Stimulated activated CD4-positive, alpha-beta T cell treated with anti-CD3 and anti-CD28 coated beads, Interleukin-4, amount 100 ng/mL, for 24 hours (primary cell): Measurements from ENCODE around the gene OSBPL8.
"Not testable (repeated sequence)": the region's sequence is repeated elsewhere in the genome, so short reads cannot be mapped to it uniquely, and the experiment has no call there.

Experiments
- DNase-seq: peaks from one replicate; pipeline ENCODE4 v3.0.0-alpha.2; 2020

The OSBPL8 gene

DNA sequence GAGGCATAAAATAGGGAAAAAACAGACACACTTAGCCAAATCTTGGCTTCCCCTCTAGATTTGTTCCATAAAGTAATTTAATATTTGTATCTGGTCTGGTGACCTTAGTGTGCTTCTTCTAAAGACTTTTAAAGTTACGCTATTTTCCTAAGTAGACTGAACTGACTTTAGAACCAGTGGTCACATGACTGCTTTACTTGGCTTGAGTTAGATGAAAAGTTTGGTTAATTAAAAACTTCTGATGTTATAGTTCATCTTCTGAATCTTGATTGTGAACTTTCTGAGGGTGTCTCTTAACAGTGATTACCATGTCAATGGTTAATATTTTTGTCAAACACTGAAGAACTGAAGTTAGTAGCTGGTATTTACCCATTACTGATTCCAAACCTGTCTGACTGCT lies 214.0 kb downstream of the OSBPL8 start:
- DNase-seq, result no peak

DNA sequence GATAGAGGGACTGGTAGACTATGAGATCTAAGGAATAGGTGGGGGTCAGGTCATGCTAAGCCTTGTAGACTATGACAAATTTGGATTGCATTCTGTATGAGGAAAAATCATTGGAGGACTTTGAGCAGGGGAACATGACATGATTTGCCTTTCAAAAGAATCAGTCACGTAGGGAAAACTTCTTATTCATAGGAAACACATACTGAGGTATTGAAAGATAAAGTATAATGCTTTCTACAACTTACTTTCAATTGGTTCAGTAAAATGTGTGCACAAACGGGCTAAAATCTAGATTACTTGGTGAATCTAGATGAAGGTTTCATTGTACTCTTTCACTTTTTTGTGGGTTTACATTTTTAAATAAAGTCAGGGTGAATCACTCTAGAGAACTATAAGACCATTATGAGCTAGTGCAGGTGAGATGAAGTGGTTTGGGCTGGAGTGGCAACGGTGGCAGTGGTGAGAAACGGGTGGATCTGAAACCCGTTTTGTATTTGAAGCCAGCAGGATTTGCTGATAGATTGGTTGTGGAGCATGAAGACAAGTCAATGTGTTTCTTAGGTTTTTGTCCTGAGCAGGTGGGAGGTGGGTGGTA lies 218.0 kb downstream of the OSBPL8 start:
- DNase-seq, result no peak

DNA sequence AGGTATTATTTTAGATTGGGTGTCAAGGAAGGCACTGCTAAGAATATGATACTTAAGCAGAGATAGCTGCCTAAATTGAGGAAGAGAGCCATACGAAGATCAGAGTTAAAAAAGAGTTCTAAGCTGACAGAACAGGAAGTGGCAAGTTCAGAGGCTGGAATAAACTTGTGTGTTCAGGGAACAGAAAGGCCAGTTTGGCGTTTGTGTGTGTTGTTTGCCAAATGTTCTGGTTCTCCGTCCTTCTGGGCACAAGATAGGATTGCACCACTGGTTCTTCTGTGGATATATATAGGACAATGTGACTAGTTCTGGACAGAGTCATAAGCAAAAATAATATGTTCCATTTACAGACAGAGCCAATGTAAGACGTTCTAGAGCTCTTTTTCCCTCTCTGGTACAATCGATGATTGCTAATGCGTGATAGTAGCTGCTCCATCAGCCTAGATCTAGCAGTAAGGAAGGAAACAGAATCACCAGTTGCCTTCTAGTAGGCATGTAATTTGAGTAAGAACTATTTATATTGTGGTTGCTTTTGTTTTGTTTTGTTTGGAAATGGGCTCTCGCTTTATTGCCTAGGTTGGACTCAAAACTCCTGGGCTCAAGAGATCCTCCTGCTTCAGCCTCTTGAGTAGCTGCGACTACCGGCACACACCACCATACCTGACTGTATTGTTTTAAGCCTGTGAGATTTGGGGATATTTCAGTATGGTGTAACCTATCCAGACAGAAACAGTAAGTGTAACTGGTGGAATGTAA lies 218.7 kb downstream of the OSBPL8 start:
- no peak for DNase-seq

DNA sequence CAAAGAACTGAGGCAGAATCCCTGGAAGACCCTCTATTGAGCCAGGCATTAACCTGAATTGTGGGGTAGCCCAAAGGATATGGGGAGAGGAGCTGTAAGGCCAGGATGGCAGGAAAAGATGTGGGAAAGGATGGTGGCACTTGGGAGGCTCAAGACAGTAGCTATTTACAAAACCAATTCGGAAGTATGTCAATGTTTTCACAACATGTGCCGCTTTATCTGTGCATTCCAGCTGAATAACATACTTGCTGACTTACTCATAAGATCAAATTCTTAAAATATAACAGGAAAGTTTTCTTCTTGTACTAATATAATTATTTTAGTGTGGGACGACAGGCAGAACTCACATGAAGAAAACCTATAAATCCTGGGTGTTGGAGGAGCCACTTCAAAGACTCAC lies 222.0 kb downstream of the OSBPL8 start:
- DNase-seq, result no peak

DNA sequence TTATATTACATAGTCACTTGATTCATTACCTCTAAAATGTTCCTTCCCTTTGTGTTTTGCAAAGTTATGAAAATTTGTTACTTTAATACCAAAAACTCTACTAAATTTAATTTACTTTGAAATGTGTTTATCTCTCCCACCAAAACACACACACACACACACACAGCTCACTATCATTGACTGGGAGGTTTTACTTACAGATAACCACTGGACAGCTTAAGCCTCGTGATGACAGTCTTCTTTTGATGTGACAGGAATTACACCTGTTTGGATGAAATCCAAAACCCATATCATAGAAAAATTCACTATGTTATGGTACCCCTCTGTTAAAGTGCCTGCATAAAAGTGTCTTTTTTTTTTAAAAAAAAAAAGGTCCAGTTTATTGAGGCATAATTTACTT lies 227.0 kb downstream of the OSBPL8 start:
- DNase-seq, result no peak

DNA sequence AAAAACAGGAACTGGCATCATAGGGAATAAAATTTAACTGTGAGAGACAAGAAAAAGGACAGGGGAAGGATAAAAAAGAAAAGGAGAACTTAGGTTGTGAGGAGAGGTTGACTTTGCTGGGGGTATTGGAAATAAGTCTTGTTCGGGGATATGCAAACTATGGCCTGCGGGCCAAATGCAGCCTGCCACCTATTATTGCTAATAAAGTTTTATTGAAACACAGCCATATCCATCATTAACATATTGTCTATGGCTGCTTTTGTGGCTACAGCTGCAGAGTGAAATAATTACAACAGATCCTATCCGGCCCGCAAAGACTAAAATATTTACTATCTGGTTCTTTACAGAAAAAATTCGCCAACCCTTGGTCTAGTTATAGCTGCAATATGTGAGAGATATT lies 230.0 kb downstream of the OSBPL8 start:
- DNase-seq, result no peak

DNA sequence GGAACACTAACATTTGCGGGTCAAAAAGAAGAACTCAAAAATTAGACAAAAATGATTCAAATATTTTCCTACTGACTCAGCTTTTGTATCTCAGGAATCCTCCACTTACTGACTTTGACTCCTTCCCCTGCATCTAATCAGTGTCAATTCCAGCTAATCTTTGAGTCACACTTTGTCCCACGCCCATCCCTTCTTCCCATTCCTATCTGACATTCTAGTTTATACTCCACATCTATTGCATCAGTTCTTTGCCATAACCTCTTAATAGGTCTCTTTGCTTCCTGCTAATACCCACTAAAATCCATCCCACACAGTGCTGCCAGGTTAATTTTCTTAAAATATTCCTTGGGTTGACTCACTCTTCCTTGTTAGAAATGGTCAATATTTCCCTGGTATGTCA lies 230.4 kb downstream of the OSBPL8 start:
- DNase-seq, result no peak

DNA sequence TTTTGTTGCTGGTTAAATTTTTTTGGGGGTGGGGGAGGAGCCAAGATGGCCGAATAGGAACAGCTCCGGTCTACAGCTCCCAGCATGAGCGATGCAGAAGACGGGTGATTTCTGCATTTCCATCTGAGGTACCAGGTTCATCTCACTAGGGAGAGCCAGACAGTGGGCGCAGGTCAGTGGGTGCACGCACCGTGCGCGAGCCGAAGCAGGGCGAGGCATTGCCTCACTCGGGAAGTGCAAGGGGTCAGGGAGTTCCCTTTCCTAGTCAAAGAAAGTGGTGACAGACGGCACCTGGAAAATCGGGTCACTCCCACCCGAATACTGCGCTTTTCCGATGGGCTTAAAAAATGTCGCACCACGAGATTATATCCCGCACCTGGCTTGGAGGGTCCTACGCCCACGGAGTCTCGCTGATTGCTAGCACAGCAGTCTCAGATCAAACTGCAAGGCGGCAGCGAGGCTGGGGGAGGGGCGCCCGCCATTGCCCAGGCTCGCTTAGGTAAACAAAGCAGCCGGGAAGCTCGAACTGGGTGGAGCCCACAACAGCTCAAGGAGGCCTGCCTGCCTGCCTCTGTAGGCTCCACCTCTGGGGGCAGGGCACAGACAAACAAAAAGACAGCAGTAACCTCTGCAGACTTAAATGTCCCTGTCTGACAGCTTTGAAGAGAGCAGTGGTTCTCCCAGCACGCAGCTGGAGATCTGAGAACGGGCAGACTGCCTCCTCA lies 239.8 kb downstream of the OSBPL8 start:
- not testable (repeated sequence) for DNase-seq

DNA sequence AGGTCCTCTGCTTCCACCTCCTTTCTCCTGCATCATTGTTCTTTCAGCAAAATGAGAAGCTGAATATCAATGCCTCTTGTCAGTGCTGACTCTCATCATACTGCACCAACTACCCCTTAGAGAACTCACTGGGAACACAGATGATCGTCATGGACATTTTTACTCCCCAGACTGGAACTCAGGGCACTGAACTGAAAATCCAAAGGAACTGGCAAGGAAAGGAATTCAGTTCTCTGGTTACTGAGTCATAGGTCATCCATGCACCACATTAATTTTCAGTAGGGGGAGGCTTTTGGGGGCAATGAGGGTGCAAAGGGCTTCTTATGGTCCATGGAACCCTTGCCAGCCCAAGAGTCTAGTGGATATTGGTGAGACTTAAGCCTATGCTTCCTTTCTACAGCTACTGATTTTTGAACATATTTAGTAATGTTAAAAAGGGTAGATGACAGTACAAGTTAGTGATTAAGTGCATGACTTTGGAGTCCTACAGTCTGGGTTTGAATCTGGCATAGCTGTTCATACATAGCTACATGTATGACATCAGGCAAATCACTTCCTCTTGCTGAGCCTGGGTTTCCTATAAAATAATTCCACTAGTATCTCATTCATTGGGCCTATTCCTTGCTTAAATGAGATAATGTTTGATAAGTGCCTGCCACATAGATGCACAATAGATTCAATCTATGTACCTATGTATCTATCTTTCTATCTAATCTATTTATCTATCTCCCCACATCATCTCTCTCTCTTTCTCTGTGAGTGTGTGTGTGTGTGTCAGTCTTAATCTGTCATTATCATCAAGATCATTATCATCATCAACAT lies 240.6 kb downstream of the OSBPL8 start:
- no peak for DNase-seq

DNA sequence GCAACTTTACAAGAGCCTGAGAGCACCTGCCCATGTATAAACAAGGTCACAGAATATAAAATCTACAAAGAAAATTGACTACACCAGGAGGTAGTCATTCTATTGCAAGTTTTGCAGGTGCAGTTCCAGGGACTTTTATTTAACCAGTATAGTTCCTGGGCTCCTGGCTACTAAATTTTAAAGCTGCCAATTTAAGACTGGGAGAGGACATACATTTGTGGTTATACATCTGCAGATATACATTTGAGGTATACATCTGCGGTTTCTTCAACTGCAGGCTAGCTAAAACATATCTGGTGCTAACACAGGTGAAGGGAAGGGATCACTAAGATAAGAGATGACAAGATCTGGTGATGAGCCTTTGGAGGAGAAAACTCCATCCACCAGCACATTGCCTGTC lies 241.6 kb downstream of the OSBPL8 start:
- no peak for DNase-seq

DNA sequence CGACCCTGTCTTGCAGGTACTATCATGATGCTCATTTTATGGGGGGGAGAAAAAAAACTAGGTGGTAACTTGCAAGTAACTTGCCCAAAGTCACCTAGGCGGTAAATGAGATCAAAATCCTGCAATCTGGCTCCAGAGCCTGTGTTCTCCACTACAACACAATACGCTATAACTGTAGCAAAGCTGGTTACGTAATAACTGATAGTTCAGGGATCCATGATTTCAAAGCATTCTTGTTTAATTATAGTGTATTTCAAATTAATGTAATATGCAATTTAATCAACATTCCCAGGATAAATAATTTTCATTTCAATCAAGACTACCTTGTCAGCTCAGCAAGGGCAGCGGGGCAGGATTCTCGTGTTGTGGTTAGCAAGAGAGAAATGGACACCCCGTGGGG lies 243.1 kb downstream of the OSBPL8 start:
- DNase-seq, result no peak

DNA sequence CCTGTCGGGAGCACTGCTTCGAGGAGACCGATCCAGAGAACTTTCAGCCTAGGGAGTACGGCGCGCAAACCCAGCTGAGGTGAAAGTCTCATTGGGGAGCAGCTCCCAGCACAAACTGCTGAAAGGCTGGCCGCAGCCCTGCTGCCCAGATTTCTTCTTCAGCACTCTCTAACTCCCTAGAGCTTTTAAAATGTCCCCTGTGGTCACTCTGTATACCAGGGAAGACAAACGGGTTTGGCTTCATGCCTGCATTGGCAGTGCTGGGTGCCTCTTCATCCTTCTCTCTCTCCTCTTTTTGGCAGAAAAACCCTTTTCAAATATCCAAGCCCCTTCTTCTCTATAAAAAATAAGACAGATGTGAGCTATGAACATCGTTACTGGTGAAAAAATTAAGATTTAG lies 246.3 kb downstream of the OSBPL8 start:
- DNase-seq, result no peak

DNA sequence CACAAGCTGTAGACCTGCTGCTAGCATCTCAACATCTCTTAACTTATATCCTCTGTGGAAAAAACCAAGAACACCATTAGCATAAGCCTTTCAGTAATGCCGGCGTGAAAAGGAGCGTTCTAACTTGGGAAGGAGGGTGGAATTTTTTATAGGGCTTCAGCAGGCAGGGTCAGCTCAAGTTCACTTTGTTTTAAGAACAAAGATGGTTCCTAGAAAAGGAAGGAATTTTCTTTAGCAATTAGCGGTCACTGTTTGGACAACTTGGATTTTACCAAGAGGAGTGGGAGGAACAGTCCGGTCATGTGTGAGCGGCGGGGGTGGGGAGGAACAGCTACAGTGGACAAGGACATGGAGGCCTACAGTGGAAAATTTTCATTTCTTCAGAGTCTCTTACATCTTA lies 247.3 kb downstream of the OSBPL8 start:
- no peak for DNase-seq

DNA sequence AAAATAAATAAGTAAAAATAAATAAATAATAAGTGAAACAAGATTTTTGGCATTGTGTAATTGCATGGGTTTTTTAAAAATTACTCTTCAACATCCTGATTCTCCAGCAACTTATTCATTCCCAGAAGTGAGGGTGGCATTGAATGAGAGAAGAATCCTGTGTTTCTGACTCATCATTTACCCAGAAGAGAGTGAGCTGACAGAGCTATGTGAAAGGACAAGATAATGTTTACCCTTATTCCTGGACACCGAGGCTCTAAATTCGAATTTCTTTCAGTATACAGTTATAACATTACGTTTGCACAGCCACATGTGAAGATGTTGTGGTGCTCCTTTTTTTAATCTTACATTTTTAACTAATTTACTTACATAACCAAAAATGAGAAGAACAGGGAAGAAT lies 247.8 kb downstream of the OSBPL8 start:
- no peak for DNase-seq

DNA sequence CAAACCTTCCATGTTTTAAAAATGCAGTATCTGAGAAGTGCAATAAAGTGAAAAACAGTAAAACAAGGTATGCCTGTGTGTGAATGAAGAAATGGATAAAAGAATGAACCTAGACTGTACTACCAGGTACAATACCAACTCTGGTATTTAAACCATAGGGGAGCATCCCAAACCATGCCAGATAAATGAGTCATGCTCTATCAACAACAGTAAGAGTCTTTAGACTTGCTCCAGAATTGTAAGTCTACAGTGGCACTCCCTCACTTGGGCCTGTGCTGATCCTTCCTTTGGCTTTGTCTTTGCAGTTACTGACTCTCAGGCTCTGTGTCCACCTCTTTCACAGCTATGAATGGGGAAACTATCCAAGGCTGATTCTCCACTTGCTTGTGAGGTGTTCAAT lies 249.5 kb downstream of the OSBPL8 start:
- no peak for DNase-seq

DNA sequence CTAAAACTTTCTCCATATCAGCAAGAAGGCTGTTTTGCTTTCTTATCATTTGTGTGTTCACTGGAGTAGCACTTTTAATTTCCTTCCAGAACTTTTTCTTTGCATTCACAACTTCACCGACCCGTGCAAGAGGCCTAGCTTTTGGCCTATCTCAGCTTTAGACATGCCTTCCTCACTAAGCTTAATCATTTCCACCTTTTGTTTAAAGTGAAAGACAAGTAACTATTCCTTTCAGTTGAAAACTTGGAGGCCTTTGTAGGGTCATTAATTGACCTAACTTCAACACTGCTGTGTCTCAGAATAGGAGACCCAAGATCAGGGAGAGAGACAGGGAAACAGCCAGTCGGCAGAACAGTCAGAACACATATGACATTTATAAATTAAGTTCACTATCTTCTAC lies 250.7 kb downstream of the OSBPL8 start:
- DNase-seq, result no peak

DNA sequence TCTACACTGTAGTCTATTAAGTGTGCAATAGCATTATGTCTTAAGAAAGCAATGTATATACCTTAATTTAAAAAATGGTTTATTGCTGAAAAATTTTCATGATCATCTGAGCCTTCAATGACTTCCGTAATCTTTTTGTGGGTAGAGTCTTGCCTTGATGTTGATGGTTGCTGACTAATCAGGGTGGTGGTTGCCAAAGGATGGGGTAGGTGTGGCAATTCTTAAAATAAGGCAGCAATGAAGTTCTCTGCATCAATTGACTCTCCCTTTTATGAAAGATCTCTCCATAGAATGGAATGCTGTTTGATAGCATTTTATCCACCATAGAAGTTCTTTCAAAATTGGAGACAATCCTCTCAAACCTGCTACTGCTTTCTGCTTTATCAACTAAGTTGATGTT lies 252.5 kb downstream of the OSBPL8 start:
- DNase-seq, result no peak

DNA sequence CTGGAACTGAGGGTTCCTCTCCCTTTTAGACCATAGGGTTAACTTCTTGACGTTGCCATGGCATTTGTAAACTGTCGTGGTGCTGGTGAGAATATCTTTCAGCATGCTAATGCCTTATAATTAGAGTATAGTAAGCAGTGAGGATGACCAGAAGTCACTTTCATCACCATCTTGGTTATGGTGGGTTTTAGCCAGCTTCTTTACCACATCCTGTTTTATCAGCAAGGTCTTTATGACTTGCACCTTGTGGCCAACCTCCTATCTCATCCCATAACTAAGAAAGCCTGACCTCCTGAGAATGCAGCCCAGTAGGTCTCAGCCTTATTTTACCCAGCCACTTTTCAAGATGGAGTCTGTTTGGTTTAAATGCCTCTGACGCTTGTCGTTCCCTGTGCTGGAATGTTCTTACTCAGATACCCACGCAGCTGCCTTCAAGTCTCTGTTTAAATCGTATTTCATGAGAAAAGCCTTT lies 255.5 kb downstream of the OSBPL8 start:
- DNase-seq, result no peak

DNA sequence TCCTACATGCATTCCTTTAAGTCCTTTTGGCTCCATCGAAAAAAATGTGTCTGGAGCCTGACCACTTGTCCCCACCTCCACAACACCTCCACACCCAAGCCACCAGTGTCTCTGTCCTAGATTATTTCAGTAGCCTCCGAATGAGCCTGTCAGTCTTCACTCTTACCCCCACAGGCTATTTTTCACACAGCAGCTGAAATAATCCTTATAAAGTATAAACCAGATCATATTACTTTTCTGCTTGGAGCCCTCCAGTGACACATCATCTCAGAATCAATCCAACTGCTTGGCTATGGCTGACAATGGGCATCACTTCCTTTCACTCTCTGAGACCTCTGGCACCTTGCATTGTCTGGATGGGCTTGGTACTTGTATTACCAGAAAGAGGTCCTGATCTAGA lies 256.2 kb downstream of the OSBPL8 start:
- no peak for DNase-seq
